ENCODE measurements around the gene KIAA1614.
"Not testable (repeated sequence)": the region's sequence is repeated elsewhere in the genome, so short reads cannot be mapped to it uniquely, and the experiment has no call there.

Gene KIAA1614

GRCh38 chr1:180950321-180950720 is 37.6 kb downstream of the KIAA1614 start:
- H3K4me1 Mint-ChIP-seq (ENCODE audit: low read depth) = peaks cover 4% of the 10 kb centered on the region
- H3K9me3 Mint-ChIP-seq (ENCODE audit: low read depth) = peaks cover 5% of the 10 kb centered on the region
- H3K27me3 Mint-ChIP-seq = no peaks in the 10 kb centered on the region
- peaks cover 29% of the 10 kb centered on the region for H3K36me3 Mint-ChIP-seq
- H3K4me3 Mint-ChIP-seq = no peak overlapping the region
- no peak overlapping the region for H3K27ac Mint-ChIP-seq

DNA sequence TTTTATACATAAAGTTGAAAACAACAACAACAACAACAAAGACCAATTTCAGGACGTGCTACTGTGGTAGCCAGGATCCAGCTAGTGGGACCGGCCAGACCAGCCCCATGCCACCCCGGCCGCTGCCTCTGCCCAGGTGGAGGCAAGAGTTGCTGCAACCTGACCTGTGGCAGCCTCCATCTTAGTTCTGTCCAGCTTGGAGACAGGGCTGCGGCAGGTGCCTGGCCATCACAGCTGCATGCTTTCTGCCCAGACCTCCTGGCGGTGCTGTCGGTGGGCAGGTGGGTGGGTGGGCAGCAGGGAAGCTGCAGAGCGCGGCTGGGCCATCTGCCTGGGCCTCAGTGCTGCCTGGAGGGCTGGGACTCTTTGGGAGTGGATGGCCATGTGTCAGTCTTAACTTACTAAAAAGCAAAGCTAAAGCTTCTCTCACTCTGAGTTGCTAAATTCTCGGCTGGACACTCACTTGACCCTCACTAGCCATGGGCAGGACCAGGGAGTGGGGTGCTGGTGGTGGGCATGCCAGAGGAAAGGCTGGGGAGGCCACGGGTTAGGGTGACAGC is 38.6 kb downstream of the KIAA1614 start:
- Mint-ChIP-seq H3K27ac (no peak overlapping the region), H3K4me3 (no peak overlapping the region), H3K36me3 (peaks cover 26% of the 10 kb centered on the region), H3K4me1 (ENCODE audit: low read depth) (peaks cover 4% of the 10 kb centered on the region), H3K27me3 (no peaks in the 10 kb centered on the region), H3K9me3 (ENCODE audit: low read depth) (peaks cover 5% of the 10 kb centered on the region)

DNA sequence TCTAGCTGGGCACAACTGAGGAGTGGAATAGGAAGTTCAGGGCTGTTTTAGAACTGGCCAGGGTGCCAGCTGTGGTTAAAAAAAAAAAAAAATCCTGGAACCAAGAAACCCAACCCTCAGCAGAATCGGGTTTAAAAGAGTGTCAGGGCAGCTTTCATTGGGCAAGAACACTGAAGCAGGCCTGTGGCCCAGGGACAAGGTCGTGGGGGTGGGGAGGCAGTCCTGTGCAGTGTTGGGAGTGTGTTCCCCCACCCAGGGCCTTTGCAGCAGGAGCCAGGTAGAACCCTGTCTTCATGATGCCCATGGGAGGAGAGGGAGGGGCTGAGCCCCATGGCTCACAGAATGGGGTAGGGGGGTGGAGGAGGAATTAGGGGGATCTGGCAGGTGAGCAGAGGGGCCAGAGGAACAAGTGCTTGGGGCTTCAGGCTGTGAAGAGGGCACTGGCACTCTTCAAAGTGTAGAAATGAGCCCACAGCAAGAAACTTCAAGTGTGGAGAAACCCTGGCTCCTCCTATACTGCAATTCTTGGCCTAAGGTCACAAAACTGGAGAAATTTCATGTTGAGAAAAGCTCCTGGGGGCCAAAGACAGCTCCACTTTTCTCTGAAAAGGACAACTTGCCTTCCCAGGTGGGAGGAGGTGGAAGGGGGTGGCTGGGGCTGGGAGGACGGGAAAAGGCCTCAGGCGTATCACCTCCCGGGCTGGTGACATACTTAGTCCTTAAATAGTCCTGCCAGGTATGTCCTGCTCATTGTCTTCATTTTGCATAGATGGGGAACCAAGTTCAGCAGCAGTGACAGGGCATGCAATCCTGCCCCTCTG is 39.3 kb downstream of the KIAA1614 start:
- Mint-ChIP-seq H3K27me3 (no peaks in the 10 kb centered on the region), H3K27ac (no peak overlapping the region), H3K4me3 (peak overlapping the region; percentile 7), H3K36me3 (peaks cover 20% of the 10 kb centered on the region), H3K9me3 (ENCODE audit: low read depth) (peaks cover under 1% of the 10 kb centered on the region), H3K4me1 (ENCODE audit: low read depth) (peaks cover 4% of the 10 kb centered on the region)

GRCh38 chr1:180952657-180953013 is 39.9 kb downstream of the KIAA1614 start:
- Mint-ChIP-seq H3K36me3 (peaks cover 14% of the 10 kb centered on the region), H3K27me3 (no peaks in the 10 kb centered on the region), H3K27ac (no peak overlapping the region)

DNA sequence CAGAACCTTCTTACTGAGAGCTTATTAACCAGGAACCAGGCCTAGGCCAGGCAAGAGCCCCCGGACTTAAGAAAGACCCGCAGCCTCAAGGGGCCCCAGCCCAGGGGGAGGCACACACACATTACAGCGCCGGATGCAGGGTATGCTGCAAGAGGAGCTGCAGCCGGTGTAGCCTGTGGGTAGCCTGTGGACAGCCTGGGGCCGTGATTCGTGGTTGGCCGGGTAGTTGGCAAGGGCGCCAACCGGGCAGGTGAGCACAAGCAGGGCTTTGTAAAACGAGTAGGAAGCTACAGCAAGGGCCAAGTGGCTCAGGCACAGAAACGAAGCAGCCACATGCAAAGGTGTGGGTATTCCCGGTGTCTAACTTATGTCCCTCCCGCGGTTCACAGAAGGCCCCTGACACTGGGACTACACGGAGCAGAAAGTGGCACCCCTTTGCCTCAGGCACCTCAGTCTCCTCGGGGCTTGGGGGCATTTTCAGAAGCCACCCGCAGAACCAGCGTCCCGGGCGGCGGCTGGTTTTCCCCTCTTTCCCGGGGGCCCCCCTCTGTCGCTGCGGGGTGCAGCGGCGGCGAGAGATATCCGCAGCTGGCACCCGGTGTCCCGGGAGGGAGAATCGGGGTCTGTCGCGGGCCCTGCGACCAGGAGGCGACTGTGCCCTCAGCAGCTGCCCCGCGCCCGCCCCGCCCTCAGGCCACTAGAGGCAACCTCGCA is 40.8 kb downstream of the KIAA1614 start:
- Mint-ChIP-seq H3K9me3 (ENCODE audit: low read depth) (no peaks in the 10 kb centered on the region), H3K36me3 (peaks cover 10% of the 10 kb centered on the region), H3K27me3 (no peaks in the 10 kb centered on the region), H3K4me3 (peak overlapping the region; percentile 82), H3K27ac (peak overlapping the region; percentile 78), H3K4me1 (ENCODE audit: low read depth) (peaks cover 4% of the 10 kb centered on the region)

More at GRCh38 chr1:180952657-180953013, 39.9 kb downstream of the KIAA1614 start:
- no peaks in the 10 kb centered on the region for H3K9me3 Mint-ChIP-seq (ENCODE audit: low read depth)
- H3K4me3 Mint-ChIP-seq = no peak overlapping the region
- H3K4me1 Mint-ChIP-seq (ENCODE audit: low read depth) = peaks cover 4% of the 10 kb centered on the region

DNA sequence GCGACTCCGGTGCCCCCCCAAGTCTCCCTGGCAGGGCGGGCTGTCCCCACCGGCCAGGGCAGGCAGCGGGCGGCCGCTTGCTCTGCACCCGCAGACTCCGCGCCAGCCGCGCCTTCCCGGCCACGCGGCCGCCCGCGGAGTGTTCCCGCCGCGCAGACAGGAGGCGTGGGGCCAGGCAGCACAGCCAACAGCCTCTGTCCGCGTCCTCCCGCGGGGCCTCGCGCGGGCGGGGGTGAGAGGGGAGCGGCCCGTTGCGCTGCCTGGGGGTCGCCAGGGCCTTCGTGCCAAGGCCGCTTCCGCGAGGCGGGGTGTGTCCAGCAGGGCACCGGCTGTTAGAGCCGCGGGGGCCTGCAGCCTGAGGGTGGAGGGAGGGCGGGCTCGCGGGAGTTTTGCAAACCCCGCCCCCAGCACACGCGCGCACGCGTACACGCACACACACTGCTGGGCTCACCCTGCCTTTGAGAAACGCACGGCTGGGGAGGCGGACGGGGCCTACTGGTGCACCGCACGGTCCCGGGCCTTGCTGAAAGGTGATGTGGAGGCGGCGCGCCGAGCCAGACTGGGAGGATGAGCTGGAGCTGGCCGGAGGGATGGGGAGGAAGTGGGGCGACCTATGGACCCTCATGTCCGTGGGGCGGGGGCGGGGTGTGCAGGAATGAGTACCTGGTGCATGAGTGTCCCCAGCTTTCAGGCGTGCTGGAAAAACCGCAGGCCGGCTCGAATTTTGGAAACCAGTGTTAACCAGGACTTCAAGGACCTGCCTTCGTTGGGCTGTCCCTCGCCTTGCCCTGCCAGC is 41.5 kb downstream of the KIAA1614 start:
- H3K9me3 Mint-ChIP-seq (ENCODE audit: low read depth) = no peaks in the 10 kb centered on the region
- no peak overlapping the region for H3K27ac Mint-ChIP-seq
- no peaks in the 10 kb centered on the region for H3K27me3 Mint-ChIP-seq
- H3K4me3 Mint-ChIP-seq = peak overlapping the region; percentile 61
- peaks cover 5% of the 10 kb centered on the region for H3K36me3 Mint-ChIP-seq
- H3K4me1 Mint-ChIP-seq (ENCODE audit: low read depth) = peaks cover 4% of the 10 kb centered on the region

DNA sequence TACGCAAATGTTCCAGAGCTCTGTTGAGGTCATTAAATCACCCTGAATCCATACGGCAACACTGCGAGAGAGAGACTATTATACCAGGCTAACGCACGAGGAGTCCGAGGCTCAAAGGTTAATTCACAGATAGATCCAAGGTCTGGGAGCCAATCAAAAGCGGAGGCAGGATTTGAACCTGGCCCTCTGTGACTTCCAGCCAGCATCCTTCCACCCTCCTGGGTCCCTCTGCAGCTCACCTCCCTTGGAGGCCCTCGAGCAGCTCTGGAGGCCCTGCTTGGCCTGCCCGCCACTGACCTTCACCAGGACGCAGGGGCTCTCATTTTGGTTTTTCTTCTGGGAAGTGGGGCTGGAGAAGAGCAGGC is 42.1 kb downstream of the KIAA1614 start:
- Mint-ChIP-seq H3K9me3 (ENCODE audit: low read depth) (no peaks in the 10 kb centered on the region), H3K4me1 (ENCODE audit: low read depth) (peaks cover 4% of the 10 kb centered on the region), H3K27ac (no peak overlapping the region)

GRCh38 chr1:180956028-180956640 is 43.4 kb downstream of the KIAA1614 start:
- H3K36me3 Mint-ChIP-seq = peaks cover 8% of the 10 kb centered on the region
- H3K27ac Mint-ChIP-seq = no peak overlapping the region
- no peaks in the 10 kb centered on the region for H3K9me3 Mint-ChIP-seq (ENCODE audit: low read depth)
- no peak overlapping the region for H3K4me3 Mint-ChIP-seq
- H3K27me3 Mint-ChIP-seq = no peaks in the 10 kb centered on the region
- peaks cover 4% of the 10 kb centered on the region for H3K4me1 Mint-ChIP-seq (ENCODE audit: low read depth)

More for the DNA sequence above, 42.1 kb downstream of the KIAA1614 start:
- Mint-ChIP-seq H3K36me3 (peaks cover 4% of the 10 kb centered on the region), H3K4me3 (peak overlapping the region; percentile 61), H3K27me3 (no peaks in the 10 kb centered on the region)

DNA sequence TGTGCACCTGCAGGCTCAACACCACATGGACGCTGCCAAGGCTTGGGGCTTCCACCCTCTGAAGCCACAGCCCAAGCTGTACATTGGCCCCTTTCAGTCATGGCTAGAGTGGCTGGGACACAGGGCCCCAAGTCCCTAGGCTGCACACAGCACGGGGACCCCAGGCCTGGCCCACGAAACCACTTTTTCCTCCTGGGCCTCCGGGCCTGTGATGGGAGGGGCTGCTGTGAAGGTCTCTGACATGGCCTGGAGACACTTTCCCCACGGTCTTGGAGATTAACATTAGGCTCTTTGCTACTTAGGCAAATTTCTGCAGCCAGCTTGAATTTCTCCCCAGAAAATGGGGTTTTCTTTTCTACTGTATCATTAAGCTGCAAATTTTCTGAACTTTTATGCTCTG is 46.9 kb downstream of the KIAA1614 start:
- not testable (repeated sequence) for H3K36me3 Mint-ChIP-seq; H3K4me1 Mint-ChIP-seq (ENCODE audit: low read depth); H3K27ac Mint-ChIP-seq; H3K9me3 Mint-ChIP-seq (ENCODE audit: low read depth); H3K27me3 Mint-ChIP-seq; H3K4me3 Mint-ChIP-seq

DNA sequence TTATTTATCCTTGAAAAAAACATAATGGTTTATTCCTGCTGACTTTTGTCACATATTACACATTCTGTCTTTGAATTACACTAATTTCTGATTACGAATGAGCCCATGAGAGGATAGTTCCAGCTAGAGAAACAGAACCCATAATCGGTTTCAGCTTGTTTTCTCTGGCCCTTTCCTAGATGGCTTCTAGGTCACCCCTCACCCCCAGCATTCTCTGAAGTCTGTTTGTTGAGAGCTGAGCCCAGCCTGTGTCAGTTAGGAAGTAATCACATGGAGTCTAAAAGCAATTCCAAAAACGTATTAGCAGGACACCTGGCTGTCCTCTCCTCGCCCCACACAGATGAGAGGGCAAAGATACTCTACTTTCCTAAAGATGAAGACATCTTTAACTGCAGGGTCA is 48.9 kb downstream of the KIAA1614 start:
- no peaks in the 10 kb centered on the region for H3K9me3 Mint-ChIP-seq (ENCODE audit: low read depth)
- H3K4me1 Mint-ChIP-seq (ENCODE audit: low read depth) = peaks cover 4% of the 10 kb centered on the region
- H3K36me3 Mint-ChIP-seq = peaks cover 12% of the 10 kb centered on the region

DNA sequence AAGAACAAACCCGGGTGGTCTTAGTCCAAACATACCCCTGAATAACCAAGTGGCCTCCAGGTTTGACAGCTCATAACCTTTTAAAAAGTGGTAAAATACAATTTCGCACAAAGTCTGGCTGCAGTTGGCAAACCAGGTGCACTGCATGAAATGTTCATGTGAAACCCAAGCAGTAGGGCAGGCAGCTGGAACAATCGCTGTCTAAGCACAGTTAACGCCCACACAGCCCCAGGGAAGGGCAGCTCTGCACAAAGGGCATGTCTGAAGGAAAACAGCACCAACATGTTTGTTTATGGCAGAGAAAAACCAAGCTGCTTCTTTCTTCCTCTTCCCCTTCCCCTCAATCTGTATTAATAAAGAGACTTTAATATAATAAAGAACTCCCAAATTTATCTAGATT is 49.5 kb downstream of the KIAA1614 start:
- no peak overlapping the region for H3K27ac Mint-ChIP-seq
- H3K4me3 Mint-ChIP-seq = no peak overlapping the region
- H3K27me3 Mint-ChIP-seq = no peaks in the 10 kb centered on the region
- H3K4me1 Mint-ChIP-seq (ENCODE audit: low read depth) = peaks cover 4% of the 10 kb centered on the region
- no peaks in the 10 kb centered on the region for H3K9me3 Mint-ChIP-seq (ENCODE audit: low read depth)
- peaks cover 12% of the 10 kb centered on the region for H3K36me3 Mint-ChIP-seq

More for the DNA sequence above, 48.9 kb downstream of the KIAA1614 start:
- H3K27me3 Mint-ChIP-seq = no peaks in the 10 kb centered on the region
- H3K4me3 Mint-ChIP-seq = no peak overlapping the region
- no peak overlapping the region for H3K27ac Mint-ChIP-seq

DNA sequence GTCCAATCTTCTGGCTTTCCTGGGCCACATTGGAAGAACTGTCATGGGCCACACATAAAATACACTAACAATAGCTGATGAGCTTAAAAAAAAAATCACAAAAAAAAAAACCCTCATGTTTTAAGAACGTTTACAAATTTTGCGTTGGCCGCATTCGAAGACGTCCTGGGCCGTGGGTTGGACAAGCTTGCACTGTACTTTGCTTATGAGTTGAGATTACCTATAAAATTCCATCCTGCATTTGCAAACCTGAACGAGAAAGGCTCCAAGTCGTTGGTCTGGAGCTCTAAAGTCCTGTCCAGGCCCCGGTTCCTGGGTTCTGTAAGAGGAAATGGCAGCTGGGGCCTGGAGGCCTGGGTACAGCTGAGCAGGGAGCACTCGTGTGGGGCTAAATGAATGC is 51.4 kb downstream of the KIAA1614 start:
- no peak overlapping the region for H3K27ac Mint-ChIP-seq
- H3K36me3 Mint-ChIP-seq = peaks cover 14% of the 10 kb centered on the region
- no peaks in the 10 kb centered on the region for H3K27me3 Mint-ChIP-seq
- no peaks in the 10 kb centered on the region for H3K9me3 Mint-ChIP-seq (ENCODE audit: low read depth)
- peaks cover 4% of the 10 kb centered on the region for H3K4me1 Mint-ChIP-seq (ENCODE audit: low read depth)
- no peak overlapping the region for H3K4me3 Mint-ChIP-seq

- Mint-ChIP-seq H3K36me3 (peaks cover 14% of the 10 kb centered on the region), H3K27me3 (no peaks in the 10 kb centered on the region), H3K9me3 (ENCODE audit: low read depth) (no peaks in the 10 kb centered on the region), H3K4me3 (no peak overlapping the region), H3K27ac (no peak overlapping the region), H3K4me1 (ENCODE audit: low read depth) (peaks cover 4% of the 10 kb centered on the region)
Measured at GRCh38 chr1:180964595-180964994, 51.9 kb downstream of the KIAA1614 start.

- Mint-ChIP-seq H3K36me3 (peaks cover 9% of the 10 kb centered on the region), H3K9me3 (ENCODE audit: low read depth) (no peaks in the 10 kb centered on the region), H3K27ac (no peak overlapping the region), H3K4me1 (ENCODE audit: low read depth) (peaks cover 4% of the 10 kb centered on the region), H3K27me3 (no peaks in the 10 kb centered on the region), H3K4me3 (no peak overlapping the region)
Measured at GRCh38 chr1:180966312-180966711, 53.6 kb downstream of the KIAA1614 start.
